Suppressor macrophage treated with lipopolysaccharide for 4 hours (primary cell): ENCODE data around the gene GMCL2.

Experiments
- DNase-seq: peaks from one replicate; pipeline ENCODE4 v3.0.0-alpha.2; 2020

Gene GMCL2

DNA sequence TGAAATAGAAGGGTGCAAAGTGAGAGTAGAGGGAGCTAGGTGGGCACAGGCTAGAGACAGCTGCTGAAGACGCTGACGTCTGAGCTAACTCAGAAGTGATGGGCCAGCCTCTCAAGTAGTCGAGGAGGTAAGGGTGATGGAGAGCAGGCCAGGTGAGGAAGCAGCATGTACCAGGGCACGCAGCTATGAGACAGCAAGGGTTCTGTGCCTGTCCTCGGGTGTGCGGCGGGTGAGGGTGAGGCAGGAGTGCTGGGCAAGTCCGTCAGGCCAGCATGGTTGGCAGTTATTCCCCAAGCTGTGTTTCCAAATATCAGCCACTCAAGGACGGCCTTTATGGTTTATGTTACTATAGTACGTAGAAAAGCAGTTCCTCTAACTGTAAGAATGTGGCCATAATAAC, 50.2 kb downstream of the GMCL2 start:
- no peak for DNase-seq
